Keratinocyte (primary cell): ENCODE results near the gene MICALL1. TPM values are rescaled to one million over a fixed set of nuclear protein-coding genes. Genes with fewer than 3 reads are reported as not detected.

Experiments used
- DNase-seq: peaks from one replicate; pipeline ENCODE4 v3.0.0-alpha.2; 2011; ENCODE audit warnings: low read depth, missing footprints, low spot score
- FAIRE-seq: peaks from 2 replicates; lab custom pipeline; 2011; peaks lifted over from hg19 to GRCh38; lab: Jason Lieb, UNC
- H2AFZ ChIP-seq: 2 replicates; pipeline ENCODE4 v1.6.0; 2012; ENCODE audit warnings: low read length, control low read depth, inconsistent platforms; ENCODE audit not compliant: control insufficient read depth
- H3K27ac ChIP-seq: 2 replicates; pipeline ENCODE4 v1.5.1; 2011; ENCODE audit warnings: low read length; ENCODE audit not compliant: control insufficient read depth, insufficient read depth
- H3K27me3 ChIP-seq: 3 replicates; pipeline ENCODE4 v1.6.0; 2011; ENCODE audit warnings: low read length; ENCODE audit not compliant: control insufficient read depth, insufficient read depth; ENCODE audit errors: extremely low read depth
- H3K36me3 ChIP-seq, 2 experiments: 2 replicates in 1 of 2; 3 replicates in 1 of 2; pipeline ENCODE4 v1.5.1; 2011; ENCODE audit warnings: low read length in 2 of 2, mild to moderate bottlenecking in 1 of 2; ENCODE audit not compliant: control insufficient read depth in 2 of 2, insufficient read depth in 2 of 2; ENCODE audit errors: extremely low read depth in 1 of 2
- H3K4me1 ChIP-seq: 3 replicates; pipeline ENCODE4 v1.5.1; 2011; ENCODE audit warnings: low read length; ENCODE audit not compliant: control insufficient read depth, insufficient read depth; ENCODE audit errors: extremely low read depth
- H3K4me2 ChIP-seq: 3 replicates; pipeline ENCODE4 v1.6.0; 2011; ENCODE audit warnings: low read depth, low read length; ENCODE audit not compliant: control insufficient read depth, insufficient read depth; ENCODE audit errors: extremely low read depth
- H3K4me3 ChIP-seq, 3 experiments: fragments of 200-600 bp in 1 of 3; sonication (generic) in 1 of 3; 2 replicates in 2 of 3; 3 replicates in 1 of 3; pipeline ENCODE4 v1.5.1; 2011 to 2016; ENCODE audit warnings: low read length in 3 of 3, mild to moderate bottlenecking in 3 of 3, control low read depth in 2 of 3, inconsistent platforms in 1 of 3, low read depth in 1 of 3, mixed read lengths in 1 of 3, mixed run types in 1 of 3, moderate library complexity in 1 of 3; ENCODE audit not compliant: control insufficient read depth in 2 of 3, insufficient read depth in 2 of 3; ENCODE audit errors: extremely low read depth in 1 of 3
- H3K79me2 ChIP-seq: 2 replicates; pipeline ENCODE4 v1.6.0; 2012; ENCODE audit warnings: low read length; ENCODE audit not compliant: control insufficient read depth, insufficient read depth
- H3K9ac ChIP-seq: 3 replicates; pipeline ENCODE4 v1.6.0; 2011; ENCODE audit warnings: low read length; ENCODE audit not compliant: control insufficient read depth, insufficient read depth; ENCODE audit errors: extremely low read depth
- H3K9me1 ChIP-seq: 3 replicates; pipeline ENCODE4 v1.6.0; 2011; ENCODE audit warnings: low read length; ENCODE audit not compliant: control insufficient read depth, insufficient read depth; ENCODE audit errors: extremely low read depth
- H3K9me3 ChIP-seq: 2 replicates; pipeline ENCODE4 v1.5.1; 2012; ENCODE audit warnings: low read depth, low read length; ENCODE audit not compliant: control insufficient read depth
- H4K20me1 ChIP-seq: 3 replicates; pipeline ENCODE4 v1.6.0; 2011; ENCODE audit warnings: low read length; ENCODE audit not compliant: control insufficient read depth, insufficient read depth; ENCODE audit errors: extremely low read depth
- EZH2 ChIP-seq: IDR thresholded peaks from one replicate; pipeline ENCODE4 v1.6.1; 2012; ENCODE audit warnings: inconsistent platforms, mild to moderate bottlenecking, low read length, moderate library complexity
- dilution Hi-C: fragments of 300-500 bp; cut with MboI; formaldehyde crosslinking; loops from one replicate; pipeline ENCODE4 v1.7.0; 2020; ENCODE audit warnings: low sequenced_read_pairs; ENCODE audit not compliant: extremely low pct_ligation_motif_present
- polyA plus RNA-seq, 5 experiments: library from polyadenylated mRNA; depleted of rRNA in 3 of 5; stranded (reverse) in 3 of 5; stranded (forward) in 1 of 5; unstranded in 1 of 5; fragments of >200 nt; gene quantifications; 1 replicate in 1 of 5; 2 replicates in 3 of 5; 3 replicates in 1 of 5; pipeline versions ENCODE4 v1.2.1 to v1.2.3, GENCODE V29; 2011 to 2012; ENCODE audit warnings: missing spikeins in 2 of 5, low read depth in 1 of 5, low replicate concordance in 1 of 5
- TF ChIP-seq, protein P1 (sequence below), 3 experiments: IDR thresholded peaks in 1 of 3; conservative IDR thresholded peaks in 1 of 3; optimal IDR thresholded peaks in 1 of 3; 2 replicates in 2 of 3; 3 replicates in 1 of 3; pipeline versions ENCODE3 to v1.5.1; 2011; ENCODE audit warnings: low read length in 3 of 3, mild to moderate bottlenecking in 3 of 3, moderate library complexity in 2 of 3, control low read depth in 1 of 3, inconsistent platforms in 1 of 3; ENCODE audit not compliant: insufficient read depth in 2 of 3; ENCODE audit errors: extremely low read depth in 1 of 3

The MICALL1 gene
- polyA plus RNA-seq, 1 donor (not counting 4 experiments of a cell fraction or from before 2014, with no cell fraction given): 42.8 TPM

DNA sequence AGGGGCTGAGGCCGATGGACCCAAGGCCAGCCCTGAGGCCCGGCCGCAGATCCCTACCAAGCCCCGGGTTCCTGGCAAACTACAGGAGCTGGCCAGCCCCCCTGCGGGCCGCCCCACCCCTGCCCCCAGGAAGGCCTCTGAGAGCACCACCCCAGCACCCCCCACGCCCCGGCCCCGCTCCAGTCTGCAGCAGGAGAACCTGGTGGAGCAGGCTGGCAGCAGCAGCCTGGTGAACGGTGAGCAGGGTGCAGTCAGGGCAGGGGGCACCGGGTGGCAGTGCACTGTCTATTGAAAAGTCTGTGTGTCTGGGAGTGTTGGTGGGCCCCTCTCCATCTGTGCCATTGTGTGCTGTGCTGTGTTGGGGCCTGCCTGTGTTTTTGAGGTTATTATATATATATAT lies 16.1 kb downstream of the MICALL1 start:
- FAIRE-seq: no peak
- Histone ChIP-seq H3K27me3 (no peaks in the 10 kb centered on the region), H3K27ac (no peak overlapping the region), H3K4me1 (no peaks in the 10 kb centered on the region), H3K36me3 (peaks cover 63 to 65% of the 10 kb centered on the region in 2 experiments), H3K4me3 (no peak overlapping the region), H2AFZ (no peak overlapping the region), H3K9me3 (no peaks in the 10 kb centered on the region), H3K4me2 (no peak overlapping the region), H3K9ac (no peak overlapping the region), H3K79me2 (peaks cover 69% of the 10 kb centered on the region), H3K9me1 (no peaks in the 10 kb centered on the region), H4K20me1 (peaks cover 19% of the 10 kb centered on the region)
- no peak for TF ChIP-seq EZH2
- TF ChIP-seq, protein P1, sequence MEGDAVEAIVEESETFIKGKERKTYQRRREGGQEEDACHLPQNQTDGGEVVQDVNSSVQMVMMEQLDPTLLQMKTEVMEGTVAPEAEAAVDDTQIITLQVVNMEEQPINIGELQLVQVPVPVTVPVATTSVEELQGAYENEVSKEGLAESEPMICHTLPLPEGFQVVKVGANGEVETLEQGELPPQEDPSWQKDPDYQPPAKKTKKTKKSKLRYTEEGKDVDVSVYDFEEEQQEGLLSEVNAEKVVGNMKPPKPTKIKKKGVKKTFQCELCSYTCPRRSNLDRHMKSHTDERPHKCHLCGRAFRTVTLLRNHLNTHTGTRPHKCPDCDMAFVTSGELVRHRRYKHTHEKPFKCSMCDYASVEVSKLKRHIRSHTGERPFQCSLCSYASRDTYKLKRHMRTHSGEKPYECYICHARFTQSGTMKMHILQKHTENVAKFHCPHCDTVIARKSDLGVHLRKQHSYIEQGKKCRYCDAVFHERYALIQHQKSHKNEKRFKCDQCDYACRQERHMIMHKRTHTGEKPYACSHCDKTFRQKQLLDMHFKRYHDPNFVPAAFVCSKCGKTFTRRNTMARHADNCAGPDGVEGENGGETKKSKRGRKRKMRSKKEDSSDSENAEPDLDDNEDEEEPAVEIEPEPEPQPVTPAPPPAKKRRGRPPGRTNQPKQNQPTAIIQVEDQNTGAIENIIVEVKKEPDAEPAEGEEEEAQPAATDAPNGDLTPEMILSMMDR (optimal IDR thresholded peaks at IDR 0.05 in 1 of 3, IDR thresholded peaks at IDR 0.05 in 1 of 3, conservative IDR thresholded peaks at IDR 0.05 in 1 of 3; ENCODE audit: extremely low read depth in 1 of 3, insufficient read depth in 2 of 3, low read length in 3 of 3): no peak
- dilution Hi-C loops: no loop called here
- DNase-seq: no peak

DNA sequence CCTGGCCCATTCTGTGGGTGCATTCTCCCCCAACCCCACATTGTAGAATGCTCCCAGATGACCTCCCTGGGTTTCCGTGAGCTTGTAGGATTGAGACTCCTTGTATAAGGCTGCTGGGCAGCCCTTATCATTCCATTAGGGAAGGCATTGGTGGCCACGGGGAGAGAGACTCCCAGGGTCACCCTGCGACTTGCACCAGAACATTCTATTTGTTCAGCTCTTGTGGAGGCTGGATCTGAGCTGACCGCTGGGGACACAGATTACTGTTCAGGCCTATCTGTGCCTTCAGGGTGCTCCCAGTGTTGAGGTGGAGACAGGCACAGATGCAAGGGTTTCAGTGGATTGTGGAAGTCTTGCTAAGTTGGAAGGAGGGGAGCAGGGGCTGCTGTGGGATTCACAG lies 17.8 kb downstream of the MICALL1 start:
- H3K4me2 ChIP-seq: no peak overlapping the region
- no peaks in the 10 kb centered on the region for H3K27me3 ChIP-seq
- H3K4me3 ChIP-seq: no peak overlapping the region
- FAIRE-seq: no peak
- no peak for DNase-seq
- TF ChIP-seq EZH2: no peak
- TF ChIP-seq, protein P1 (optimal IDR thresholded peaks at IDR 0.05 in 1 of 3, IDR thresholded peaks at IDR 0.05 in 1 of 3, conservative IDR thresholded peaks at IDR 0.05 in 1 of 3; ENCODE audit: extremely low read depth in 1 of 3, insufficient read depth in 2 of 3, low read length in 3 of 3): no peak
- no peak overlapping the region for H2AFZ ChIP-seq
- H3K9me3 ChIP-seq: no peaks in the 10 kb centered on the region
- H3K9ac ChIP-seq: no peak overlapping the region
- H3K4me1 ChIP-seq: no peaks in the 10 kb centered on the region
- H3K36me3 ChIP-seq: peaks cover 51 to 57% of the 10 kb centered on the region in 2 experiments
- peaks cover 62% of the 10 kb centered on the region for H3K79me2 ChIP-seq
- no peaks in the 10 kb centered on the region for H3K9me1 ChIP-seq
- dilution Hi-C loops: no loop called here
- peaks cover 21% of the 10 kb centered on the region for H4K20me1 ChIP-seq
- no peak overlapping the region for H3K27ac ChIP-seq
